ENCODE measurements around the gene EEF1AKMT4.

The EEF1AKMT4 gene

DNA sequence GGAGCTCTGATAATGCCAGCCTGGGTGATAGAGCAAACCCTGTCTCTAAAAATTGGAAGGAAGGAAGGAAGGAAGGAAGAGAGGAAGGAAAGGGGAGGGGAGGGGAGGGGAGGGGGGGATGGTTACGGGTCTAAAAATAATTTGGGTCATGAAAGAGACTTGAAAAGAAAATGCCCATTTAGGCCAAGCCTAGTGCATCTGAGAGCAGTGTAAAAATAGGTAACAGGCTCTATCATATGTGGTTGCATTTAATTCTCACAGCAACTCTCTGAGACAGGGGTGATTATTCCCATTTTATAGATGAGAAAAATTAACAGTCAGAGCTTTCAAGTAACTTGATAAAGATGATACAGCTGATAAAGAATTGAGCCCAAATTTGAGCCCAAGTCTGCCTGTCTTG, 22.8 kb downstream of the EEF1AKMT4 start:
- TF ChIP-seq GABPA (IDR thresholded peaks at IDR 0.05; ENCODE audit: low read depth) (no peak), CTCF (IDR thresholded peaks at IDR 0.05; ENCODE audit: insufficient read depth, low read length) (no peak), SPI1 (IDR thresholded peaks at IDR 0.05; ENCODE audit: borderline replicate concordance, low read depth) (no peak), POLR2AphosphoS5 (IDR thresholded peaks at IDR 0.05; ENCODE audit: low read depth) (no peak)
- TF ChIP-seq, protein P1, sequence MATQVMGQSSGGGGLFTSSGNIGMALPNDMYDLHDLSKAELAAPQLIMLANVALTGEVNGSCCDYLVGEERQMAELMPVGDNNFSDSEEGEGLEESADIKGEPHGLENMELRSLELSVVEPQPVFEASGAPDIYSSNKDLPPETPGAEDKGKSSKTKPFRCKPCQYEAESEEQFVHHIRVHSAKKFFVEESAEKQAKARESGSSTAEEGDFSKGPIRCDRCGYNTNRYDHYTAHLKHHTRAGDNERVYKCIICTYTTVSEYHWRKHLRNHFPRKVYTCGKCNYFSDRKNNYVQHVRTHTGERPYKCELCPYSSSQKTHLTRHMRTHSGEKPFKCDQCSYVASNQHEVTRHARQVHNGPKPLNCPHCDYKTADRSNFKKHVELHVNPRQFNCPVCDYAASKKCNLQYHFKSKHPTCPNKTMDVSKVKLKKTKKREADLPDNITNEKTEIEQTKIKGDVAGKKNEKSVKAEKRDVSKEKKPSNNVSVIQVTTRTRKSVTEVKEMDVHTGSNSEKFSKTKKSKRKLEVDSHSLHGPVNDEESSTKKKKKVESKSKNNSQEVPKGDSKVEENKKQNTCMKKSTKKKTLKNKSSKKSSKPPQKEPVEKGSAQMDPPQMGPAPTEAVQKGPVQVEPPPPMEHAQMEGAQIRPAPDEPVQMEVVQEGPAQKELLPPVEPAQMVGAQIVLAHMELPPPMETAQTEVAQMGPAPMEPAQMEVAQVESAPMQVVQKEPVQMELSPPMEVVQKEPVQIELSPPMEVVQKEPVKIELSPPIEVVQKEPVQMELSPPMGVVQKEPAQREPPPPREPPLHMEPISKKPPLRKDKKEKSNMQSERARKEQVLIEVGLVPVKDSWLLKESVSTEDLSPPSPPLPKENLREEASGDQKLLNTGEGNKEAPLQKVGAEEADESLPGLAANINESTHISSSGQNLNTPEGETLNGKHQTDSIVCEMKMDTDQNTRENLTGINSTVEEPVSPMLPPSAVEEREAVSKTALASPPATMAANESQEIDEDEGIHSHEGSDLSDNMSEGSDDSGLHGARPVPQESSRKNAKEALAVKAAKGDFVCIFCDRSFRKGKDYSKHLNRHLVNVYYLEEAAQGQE (IDR thresholded peaks at IDR 0.05; ENCODE audit: insufficient replicate concordance, low read depth): no peak
- peaks cover 17% of the 10 kb centered on the region for H3K27me3 ChIP-seq (ENCODE audit: insufficient read depth, poor library complexity, severe bottlenecking)
- H3K4me3 ChIP-seq (replicated peaks; ENCODE audit: insufficient read depth, low read length): no peak overlapping the region
- no peak overlapping the region for H3K27ac ChIP-seq (replicated peaks)
- no peak for DNase-seq (ENCODE audit: low read depth in 1 of 2, low spot score in 1 of 2)

DNA sequence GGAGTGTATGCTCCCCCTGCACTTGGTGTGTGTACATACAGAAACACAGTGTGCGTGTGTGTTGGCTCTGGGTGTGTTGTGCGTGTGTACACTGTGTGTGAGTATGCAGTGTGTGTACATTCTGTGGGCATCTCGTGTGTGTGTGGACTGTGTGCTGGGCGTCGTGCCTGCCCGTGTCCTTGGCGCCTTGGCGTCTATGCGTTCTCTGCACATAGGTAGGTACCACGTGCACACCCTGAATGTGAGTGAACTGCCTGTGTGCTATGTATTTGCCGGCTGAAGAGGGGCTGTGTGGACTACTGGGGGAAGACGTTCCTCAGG, 25.9 kb downstream of the EEF1AKMT4 start:
- TF ChIP-seq, protein P1 (IDR thresholded peaks at IDR 0.05; ENCODE audit: insufficient replicate concordance, low read depth): no peak
- TF ChIP-seq SPI1 (IDR thresholded peaks at IDR 0.05; ENCODE audit: borderline replicate concordance, low read depth) (no peak), CTCF (IDR thresholded peaks at IDR 0.05; ENCODE audit: insufficient read depth, low read length) (no peak), GABPA (IDR thresholded peaks at IDR 0.05; ENCODE audit: low read depth) (no peak), POLR2AphosphoS5 (IDR thresholded peaks at IDR 0.05; ENCODE audit: low read depth) (no peak)
- Histone ChIP-seq H3K4me3 (replicated peaks; ENCODE audit: insufficient read depth, low read length) (no peak overlapping the region), H3K27ac (replicated peaks) (no peak overlapping the region), H3K27me3 (ENCODE audit: insufficient read depth, poor library complexity, severe bottlenecking) (peaks cover 17% of the 10 kb centered on the region)
- DNase-seq (ENCODE audit: low read depth in 1 of 2, low spot score in 1 of 2): no peak

- Histone ChIP-seq H3K4me3 (replicated peaks; ENCODE audit: insufficient read depth, low read length) (no peak within 1 kb of the TSS), H3K27ac (replicated peaks) (no peak within 1 kb of the TSS), H3K27me3 (ENCODE audit: insufficient read depth, poor library complexity, severe bottlenecking) (peaks cover 17% of the 10 kb centered on the region)
- TF ChIP-seq CTCF (IDR thresholded peaks at IDR 0.05; ENCODE audit: insufficient read depth, low read length) (no peak), SPI1 (IDR thresholded peaks at IDR 0.05; ENCODE audit: borderline replicate concordance, low read depth) (no peak)
- no peak for DNase-seq (ENCODE audit: low read depth in 1 of 2, low spot score in 1 of 2)
These were observed 26.8 kb downstream of the EEF1AKMT4 start, which contains the start of gene ECE2 for GRCh38 chr3:184275961-184276910. Gene ECE2, plus strand, starts transcription at chr3:184276022. Its CDS starts 132 bp downstream, at chr3:184276154.
